Activated CD8-positive, alpha-beta T cell treated with anti-CD3 and anti-CD28 coated beads, Interleukin-2, amount 10 ng/mL, durations not matched to agents 7 days and 5 days (primary cell): Measurements from ENCODE around the gene CPLX3. TPM values are rescaled to one million over a fixed set of nuclear protein-coding genes. Genes with fewer than 3 reads are reported as not detected.

Source experiments
- ATAC-seq: fragments of 150-1000 bp; cut with Tn5 transposase; one replicate; pipeline ENCODE4 v1.10.0; 2021; ENCODE audit warnings: moderate library complexity
- CTCF ChIA-PET: fragments of 350-600 bp; sonication (Branson Sonifier 250); formaldehyde crosslinking; loops from one replicate; lab custom pipeline; 2021; ENCODE audit warnings: antibody characterized with exemption; lab: Charles Lee
- POLR2A ChIA-PET: fragments of 350-600 bp; sonication (Branson Sonifier 250); formaldehyde crosslinking; loops from one replicate; lab custom pipeline; 2021; ENCODE audit warnings: antibody characterized with exemption; lab: Charles Lee
- DNase-seq: peaks from one replicate; pipeline ENCODE4 v3.0.0-alpha.2; 2020
- H3K27ac Mint-ChIP-seq: one replicate; pipeline ENCODE4 v1.8.0; 2021; ENCODE audit warnings: mild to moderate bottlenecking, mixed read lengths
- H3K27me3 Mint-ChIP-seq: one replicate; pipeline ENCODE4 v1.8.0; 2021; ENCODE audit warnings: low read depth, mixed read lengths
- H3K36me3 Mint-ChIP-seq: one replicate; pipeline ENCODE4 v1.8.0; 2021; ENCODE audit warnings: low read depth, mixed read lengths
- H3K4me1 Mint-ChIP-seq: one replicate; pipeline ENCODE4 v1.8.0; 2021; ENCODE audit warnings: low read depth, mixed read lengths
- H3K4me3 Mint-ChIP-seq: one replicate; pipeline ENCODE4 v1.8.0; 2021; ENCODE audit warnings: mild to moderate bottlenecking, mixed read lengths
- H3K9me3 Mint-ChIP-seq: one replicate; pipeline ENCODE4 v1.8.0; 2022; ENCODE audit warnings: mixed read lengths; ENCODE audit not compliant: insufficient read depth
- total RNA-seq, 2 experiments: library from RNA; stranded (reverse); gene quantifications; one replicate each; pipeline ENCODE4 v1.2.3, GENCODE V29; 2021

CPLX3 gene
- total RNA-seq, 2 experiments from 2014 or later: not detected

DNA sequence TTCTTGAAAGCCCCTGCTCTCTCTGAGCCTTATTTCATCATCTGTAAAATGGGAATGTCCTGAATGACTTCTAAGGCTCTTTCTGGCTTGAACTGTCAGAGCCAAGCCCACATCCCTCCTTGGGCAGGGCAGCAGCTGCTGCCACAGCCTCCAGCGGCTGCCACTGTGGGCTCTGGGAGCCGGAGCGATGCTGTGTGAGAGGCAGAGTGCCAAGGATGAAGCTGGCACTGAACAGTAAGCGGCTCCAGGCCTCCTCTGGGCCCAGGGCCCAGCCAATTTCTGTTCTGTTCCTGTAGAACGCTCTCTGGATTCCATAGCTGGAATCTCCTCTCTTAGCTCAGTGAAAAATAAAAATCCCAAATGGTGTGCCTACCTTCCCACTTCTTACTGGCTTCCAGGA, 4.4 kb downstream of the CPLX3 start:
- Mint-ChIP-seq H3K36me3 (peaks cover 6% of the 10 kb centered on the region), H3K9me3 (no peaks in the 10 kb centered on the region), H3K27me3 (peaks cover 19% of the 10 kb centered on the region), H3K27ac (no peak overlapping the region), H3K4me1 (no peaks in the 10 kb centered on the region), H3K4me3 (no peak overlapping the region)
- no peak for DNase-seq
- ChIA-PET CTCF (interaction anchor here (0.6 to 2.8 kb wide), 3 partner anchors 37 to 71 kb away, joined by 3 to 11 read pairs (median 3); no protein-coding TSS in a partner anchor), POLR2A (no interaction called here)
- no peak for ATAC-seq

DNA sequence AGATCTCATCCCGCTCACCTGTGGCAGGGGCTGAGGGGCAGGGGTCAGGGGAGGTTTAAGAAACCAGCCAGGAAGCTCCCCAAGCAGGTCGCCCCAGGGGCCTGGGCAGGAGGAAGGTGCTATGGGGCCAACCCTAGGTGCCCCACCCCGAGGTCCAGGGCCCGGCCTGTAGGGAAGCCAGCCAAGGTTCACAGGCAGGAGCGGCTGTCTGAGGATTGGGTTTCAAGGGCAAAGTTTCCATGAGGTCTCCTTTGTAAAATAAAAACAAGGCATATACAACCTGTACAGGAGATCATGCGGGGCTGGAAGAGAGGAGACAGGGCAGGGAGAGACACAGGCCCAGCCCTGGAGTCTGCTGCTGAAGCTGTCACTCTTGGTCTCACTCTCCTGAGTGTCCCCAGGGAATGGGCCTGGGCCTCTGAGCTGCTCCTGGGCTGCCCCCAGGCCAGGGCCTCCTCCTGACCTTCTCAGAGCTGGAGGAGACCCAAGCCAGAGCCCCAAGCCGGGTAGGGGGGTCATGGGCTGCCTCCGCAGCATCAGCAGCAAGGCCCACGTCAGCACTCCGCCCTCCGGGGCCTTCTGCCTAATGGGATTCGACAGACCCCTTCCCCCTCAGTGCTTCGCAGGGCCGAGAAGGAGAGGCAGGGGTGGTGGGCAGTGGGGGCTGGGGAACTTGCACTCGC, 5.5 kb downstream of the CPLX3 start:
- Mint-ChIP-seq H3K27ac (no peak overlapping the region), H3K9me3 (no peaks in the 10 kb centered on the region), H3K36me3 (peaks cover 14% of the 10 kb centered on the region), H3K4me1 (no peaks in the 10 kb centered on the region), H3K27me3 (peaks cover 14% of the 10 kb centered on the region), H3K4me3 (no peak overlapping the region)
- CTCF ChIA-PET: interaction anchor here (1.4 to 2.3 kb wide), 2 partner anchors 38 to 61 kb away, joined by 3 to 6 read pairs; no protein-coding TSS in a partner anchor
- POLR2A ChIA-PET: no interaction called here
- DNase-seq (no peak), ATAC-seq (no peak)

DNA sequence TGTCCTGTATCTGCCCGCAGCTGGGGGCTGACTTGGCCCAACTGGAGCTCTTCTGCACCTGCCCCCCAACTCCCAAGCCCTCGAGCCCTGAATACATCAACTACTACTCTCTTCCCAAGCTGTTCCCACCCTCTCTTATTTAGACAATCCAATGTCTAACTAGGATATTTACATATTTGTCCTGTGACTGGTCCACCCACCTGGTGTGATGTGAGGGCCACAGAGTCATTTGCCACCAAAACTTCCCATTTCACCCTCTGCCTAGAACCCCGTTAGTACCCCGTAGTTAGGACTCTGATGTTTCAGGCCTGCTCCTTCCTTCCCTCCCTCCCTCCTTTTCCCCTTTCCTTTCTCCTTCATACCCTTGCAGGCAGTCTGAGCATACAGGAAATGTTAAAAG, 6.4 kb downstream of the CPLX3 start:
- ChIA-PET POLR2A (no interaction called here), CTCF (interaction anchor here (2.3 kb wide), 1 partner anchor 62 kb away, joined by 6 read pairs; no protein-coding TSS in a partner anchor)
- Mint-ChIP-seq H3K9me3 (no peaks in the 10 kb centered on the region), H3K27me3 (peaks cover 12% of the 10 kb centered on the region), H3K4me1 (no peaks in the 10 kb centered on the region), H3K36me3 (peaks cover 17% of the 10 kb centered on the region), H3K27ac (no peak overlapping the region), H3K4me3 (no peak overlapping the region)
- ATAC-seq (no peak), DNase-seq (no peak)

DNA sequence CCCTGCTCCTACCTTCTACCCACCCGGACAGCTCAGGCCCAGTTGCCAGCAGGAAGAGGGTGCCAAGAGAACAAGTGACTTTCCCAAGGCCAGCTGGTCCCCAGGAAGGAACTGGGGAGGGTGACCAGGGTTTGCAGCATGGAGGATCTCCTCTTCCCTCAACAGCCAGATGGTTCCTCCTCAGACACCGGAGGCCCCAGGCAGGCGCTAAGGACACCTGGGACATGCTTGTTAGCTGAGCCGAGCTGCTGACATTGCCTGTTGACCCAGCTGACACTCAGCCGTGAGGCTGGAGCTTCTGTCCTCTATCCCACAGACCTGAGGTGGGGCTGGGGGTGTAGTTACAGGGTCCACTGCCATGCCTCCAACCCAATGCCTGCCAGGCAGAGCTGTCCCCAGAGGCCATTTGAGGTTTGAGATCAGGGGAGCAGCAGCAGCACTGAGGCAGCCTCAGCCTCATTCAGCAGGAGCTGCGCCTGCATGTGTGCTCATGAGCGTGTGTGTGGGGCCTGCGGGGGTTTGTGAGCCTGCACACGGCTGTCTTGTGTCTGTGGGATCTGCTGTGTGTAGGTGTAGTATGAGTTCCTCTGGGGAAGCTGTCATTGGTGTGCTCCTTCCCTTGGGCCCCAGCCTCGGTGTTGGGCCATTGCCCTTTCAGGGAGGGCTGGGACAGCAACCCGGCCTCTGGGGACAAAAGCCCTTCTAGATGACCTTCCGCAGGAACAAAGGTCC, 7.1 kb downstream of the CPLX3 start:
- Mint-ChIP-seq H3K27ac (no peak overlapping the region), H3K9me3 (no peaks in the 10 kb centered on the region), H3K27me3 (peaks cover 8% of the 10 kb centered on the region), H3K36me3 (peaks cover 17% of the 10 kb centered on the region), H3K4me1 (no peaks in the 10 kb centered on the region), H3K4me3 (no peak overlapping the region)
- no peak for ATAC-seq
- DNase-seq: no peak
- ChIA-PET POLR2A (no interaction called here), CTCF (interaction anchor here (1.2 to 2.3 kb wide), 2 partner anchors 62 to 68 kb away, joined by 5 to 6 read pairs; no protein-coding TSS in a partner anchor)

DNA sequence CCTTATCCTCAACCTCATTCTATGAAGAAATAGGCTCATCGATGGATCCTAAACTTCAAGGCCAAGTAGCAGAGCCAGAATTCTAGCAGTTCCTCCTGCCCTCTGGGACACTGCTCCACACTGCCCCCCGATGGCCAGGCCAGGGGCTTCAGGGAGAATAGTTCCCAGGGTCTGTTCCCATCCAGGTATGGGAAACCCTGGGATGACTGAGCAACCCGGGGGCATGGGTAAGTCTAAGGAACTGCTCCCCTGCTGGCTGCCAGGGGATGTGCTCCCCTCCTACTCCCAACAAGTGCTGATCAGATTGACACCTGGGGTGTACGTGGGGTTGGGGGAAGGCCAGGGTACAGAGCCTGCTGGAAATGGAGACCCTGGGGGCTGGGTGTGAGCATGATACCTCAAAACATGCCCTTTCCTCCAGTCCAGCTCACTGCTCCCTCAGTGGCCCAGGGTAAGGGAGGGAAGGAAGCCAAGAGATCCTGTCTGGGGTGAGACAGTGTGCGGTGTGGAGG, 8.9 kb downstream of the CPLX3 start:
- CTCF ChIA-PET: interaction anchor here (0.8 to 1.9 kb wide), 7 partner anchors 9 to 208 kb away, joined by 3 to 10 read pairs (median 4); no protein-coding TSS in a partner anchor
- POLR2A ChIA-PET: no interaction called here
- peak; percentile 54 for DNase-seq
- Mint-ChIP-seq H3K4me3 (no peak overlapping the region), H3K27me3 (peaks cover 3% of the 10 kb centered on the region), H3K9me3 (no peaks in the 10 kb centered on the region), H3K27ac (no peak overlapping the region), H3K4me1 (no peaks in the 10 kb centered on the region), H3K36me3 (peaks cover 22% of the 10 kb centered on the region)
- ATAC-seq: peak; percentile 45

DNA sequence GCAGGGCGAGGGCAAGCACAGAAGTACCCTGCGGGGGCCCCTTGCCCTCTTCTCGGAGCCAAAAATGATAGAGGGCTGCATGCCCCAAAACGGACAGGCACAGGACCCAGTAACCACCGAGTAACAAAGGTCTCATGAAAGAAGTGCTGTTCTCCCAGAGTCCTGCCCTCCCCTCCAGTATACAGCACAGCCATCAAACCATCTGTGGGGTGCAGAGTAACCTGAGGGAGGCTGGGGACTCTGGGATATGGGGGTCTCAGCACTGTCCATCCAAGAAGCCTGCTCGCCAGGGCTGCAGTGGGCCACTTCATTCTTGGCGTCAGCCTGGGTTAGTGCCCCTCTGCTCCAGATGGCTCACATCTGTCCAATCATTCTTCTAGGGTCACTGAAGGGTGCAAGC, 10.4 kb downstream of the CPLX3 start:
- Mint-ChIP-seq H3K27ac (no peak overlapping the region), H3K4me1 (peaks cover 11% of the 10 kb centered on the region), H3K9me3 (no peaks in the 10 kb centered on the region), H3K4me3 (no peak overlapping the region), H3K36me3 (peaks cover 35% of the 10 kb centered on the region), H3K27me3 (no peaks in the 10 kb centered on the region)
- ATAC-seq (no peak), DNase-seq (no peak)
- ChIA-PET CTCF (interaction anchor here (0.9 to 1.9 kb wide), 10 partner anchors 9 to 202 kb away, joined by 3 to 10 read pairs (median 4); no protein-coding TSS in a partner anchor), POLR2A (no interaction called here)

DNA sequence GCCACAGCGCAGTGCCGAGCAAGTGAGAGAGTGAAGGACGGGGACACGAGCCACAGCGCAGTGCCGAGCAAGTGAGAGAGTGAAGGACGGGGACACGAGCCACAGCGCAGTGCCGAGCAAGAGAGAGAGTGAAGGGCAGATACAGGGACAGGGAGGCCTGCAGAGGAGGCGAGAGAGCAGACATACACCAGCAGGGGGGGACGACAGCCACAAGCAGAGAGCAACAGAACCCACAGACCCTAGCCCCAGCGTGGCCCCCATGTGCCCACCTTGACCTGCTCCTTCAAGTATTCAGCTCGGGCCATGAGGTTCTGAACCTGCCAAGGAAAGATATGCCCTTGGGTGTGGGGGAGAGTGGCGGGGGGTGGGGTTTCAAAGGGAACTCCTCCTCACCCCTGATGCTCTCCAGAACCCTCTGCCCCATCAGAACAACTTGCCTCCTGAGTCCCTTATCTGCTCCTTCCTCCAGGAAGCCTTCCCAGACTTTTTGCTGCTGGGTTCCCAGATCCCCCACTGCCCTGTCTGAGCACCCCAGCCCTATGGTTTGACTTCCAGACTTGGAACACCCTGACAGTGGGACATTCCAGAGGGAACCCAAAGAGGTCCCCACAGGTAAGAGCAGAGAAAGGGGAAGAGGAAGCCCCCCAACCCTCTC, 11.2 kb downstream of the CPLX3 start:
- Mint-ChIP-seq H3K27me3 (no peaks in the 10 kb centered on the region), H3K27ac (no peak overlapping the region), H3K36me3 (peaks cover 41% of the 10 kb centered on the region), H3K4me3 (no peak overlapping the region), H3K4me1 (peaks cover 18% of the 10 kb centered on the region), H3K9me3 (no peaks in the 10 kb centered on the region)
- ChIA-PET POLR2A (interaction anchor here (1.1 kb wide), 1 partner anchor 64 kb away, joined by 3 read pairs; no protein-coding TSS in a partner anchor), CTCF (interaction anchor here (0.9 to 1.8 kb wide), 7 partner anchors 10 to 68 kb away, joined by 4 to 10 read pairs (median 5); no protein-coding TSS in a partner anchor)
- ATAC-seq: no peak
- no peak for DNase-seq

DNA sequence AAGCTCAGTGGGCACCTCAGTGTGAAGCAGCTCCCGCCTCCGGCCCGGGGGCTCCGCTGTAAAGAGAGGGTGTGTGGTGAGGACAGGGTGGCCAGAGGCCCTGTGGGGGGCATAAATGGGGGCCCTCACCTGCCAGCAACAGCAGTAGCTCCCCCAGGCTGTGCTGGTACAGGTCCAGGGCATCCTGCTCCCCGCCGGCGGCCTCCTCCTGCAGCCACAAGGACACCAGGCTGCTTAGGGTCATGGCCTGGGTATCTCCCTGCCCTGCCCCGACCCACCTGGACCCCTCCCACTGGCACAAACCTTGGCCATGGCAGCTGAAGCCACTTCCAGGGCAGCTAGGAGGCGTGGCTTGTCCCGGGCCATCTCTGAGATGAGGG, 11.7 kb downstream of the CPLX3 start:
- ChIA-PET CTCF (interaction anchor here (1.0 to 1.7 kb wide), 5 partner anchors 32 to 67 kb away, joined by 3 to 9 read pairs (median 5); no protein-coding TSS in a partner anchor), POLR2A (interaction anchor here (1.1 kb wide), 1 partner anchor 64 kb away, joined by 3 read pairs; no protein-coding TSS in a partner anchor)
- DNase-seq: no peak
- Mint-ChIP-seq H3K4me3 (no peak overlapping the region), H3K9me3 (no peaks in the 10 kb centered on the region), H3K27me3 (no peaks in the 10 kb centered on the region), H3K36me3 (peaks cover 41% of the 10 kb centered on the region), H3K4me1 (peaks cover 18% of the 10 kb centered on the region), H3K27ac (no peak overlapping the region)
- no peak for ATAC-seq

DNA sequence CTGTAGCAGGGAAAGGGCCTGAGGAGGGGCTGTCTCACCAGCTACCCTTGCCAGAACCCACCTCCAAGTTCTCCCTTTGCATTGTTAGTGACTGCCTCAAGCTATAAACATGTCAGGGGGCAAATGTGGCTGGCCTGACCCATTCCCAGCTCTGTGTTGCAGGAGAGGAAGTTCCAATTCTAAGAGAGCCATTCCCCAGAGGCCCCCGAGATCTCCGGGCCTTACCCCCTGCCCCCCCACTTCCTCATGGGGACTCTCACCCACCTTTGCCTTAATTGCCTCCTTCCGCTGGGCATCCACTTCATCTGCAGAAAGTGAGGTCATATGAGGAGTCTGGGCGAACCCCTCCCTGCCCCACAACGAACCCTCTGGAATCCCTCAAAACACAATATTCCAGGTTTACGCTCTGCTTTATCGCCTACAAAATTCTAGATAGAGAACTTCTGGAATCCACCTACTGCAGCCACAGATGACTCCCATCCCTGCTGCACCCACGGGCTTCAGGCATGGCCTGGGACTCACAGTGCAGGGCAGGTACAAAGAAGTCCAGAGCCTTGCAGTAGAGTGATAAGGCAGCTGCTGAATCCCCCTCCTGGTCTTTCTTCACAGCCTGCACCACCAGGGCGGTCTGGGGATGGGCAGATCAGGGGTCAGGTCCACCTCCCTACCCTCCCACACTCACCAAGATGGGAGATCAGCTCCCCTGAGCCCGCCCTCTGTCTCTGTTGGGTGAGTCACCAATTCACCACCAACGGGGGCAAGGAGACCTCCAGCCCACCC, 12.5 kb downstream of the CPLX3 start:
- H3K4me3 Mint-ChIP-seq: no peak overlapping the region

DNA sequence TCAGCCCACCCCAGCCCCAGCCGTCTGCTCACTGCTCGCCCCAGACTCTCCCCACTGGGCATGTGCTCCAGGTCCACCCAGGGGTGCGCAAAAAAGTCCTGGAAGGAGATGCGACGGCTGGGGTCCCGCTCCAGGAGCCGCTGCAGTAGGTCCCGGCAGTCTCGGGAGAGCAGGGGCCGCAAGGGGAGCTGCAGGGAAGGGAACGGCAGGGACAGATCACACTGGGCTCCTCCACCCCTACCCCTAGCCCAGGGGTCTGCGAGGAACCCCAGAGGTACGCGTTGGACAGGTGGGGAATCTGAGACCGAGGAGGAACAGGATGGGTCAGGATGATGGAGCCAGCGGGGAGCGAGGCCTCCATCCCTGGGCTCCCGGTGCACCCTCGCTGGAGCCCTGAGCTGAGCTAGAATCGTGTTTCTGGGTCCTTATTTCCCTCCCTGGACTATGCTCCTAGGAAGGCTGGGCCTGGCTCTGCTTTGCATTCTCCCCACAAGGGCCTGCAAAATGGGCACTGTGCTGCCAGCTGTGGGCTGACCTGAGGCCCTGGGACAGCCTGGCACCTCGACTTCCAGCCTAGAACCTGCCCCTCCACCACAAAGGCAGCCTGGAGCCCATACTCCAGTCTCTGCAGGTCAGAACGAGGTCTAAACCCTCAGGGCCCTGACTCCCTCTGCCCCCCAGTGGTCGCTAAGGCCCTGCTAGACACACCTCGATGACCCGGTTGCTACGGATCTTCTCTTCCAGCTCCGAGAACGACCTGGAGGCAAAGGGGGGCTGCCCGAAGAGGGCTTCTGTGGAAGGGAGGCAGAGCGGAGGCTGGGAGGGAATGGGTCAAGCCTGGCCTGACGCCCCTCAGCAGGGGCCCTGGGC, 13.3 kb downstream of the CPLX3 start:
- H3K9me3 Mint-ChIP-seq: no peaks in the 10 kb centered on the region
- DNase-seq: no peak
- no peaks in the 10 kb centered on the region for H3K27me3 Mint-ChIP-seq
- H3K4me3 Mint-ChIP-seq: no peak overlapping the region
- H3K36me3 Mint-ChIP-seq: peaks cover 48% of the 10 kb centered on the region
- no peak for ATAC-seq
- H3K4me1 Mint-ChIP-seq: peaks cover 32% of the 10 kb centered on the region
- no peak overlapping the region for H3K27ac Mint-ChIP-seq
- ChIA-PET CTCF (interaction anchor here (1.4 to 8.4 kb wide), 3 partner anchors 61 to 110 kb away, joined by 3 to 75 read pairs (median 4); no protein-coding TSS in a partner anchor), POLR2A (no interaction called here)

More for the DNA sequence above, 12.5 kb downstream of the CPLX3 start:
- CTCF ChIA-PET: interaction anchor here (1.0 to 1.7 kb wide), 6 partner anchors 31 to 68 kb away, joined by 3 to 9 read pairs (median 4); no protein-coding TSS in a partner anchor
- H3K9me3 Mint-ChIP-seq: no peaks in the 10 kb centered on the region
- POLR2A ChIA-PET: no interaction called here
- ATAC-seq (no peak), DNase-seq (no peak)
- H3K36me3 Mint-ChIP-seq: peaks cover 44% of the 10 kb centered on the region
- H3K27ac Mint-ChIP-seq: no peak overlapping the region
- no peaks in the 10 kb centered on the region for H3K27me3 Mint-ChIP-seq
- H3K4me1 Mint-ChIP-seq: peaks cover 23% of the 10 kb centered on the region
